Endothelial cell (in vitro differentiated cells): ENCODE data around the gene PARL. TPM values are rescaled to one million over a fixed set of nuclear protein-coding genes. Genes with fewer than 3 reads are reported as not detected.

Experiments
- DNase-seq: peaks from one replicate; pipeline ENCODE4 v3.0.0; 2021; ENCODE audit warnings: low spot score
- H3K27ac Mint-ChIP-seq: one replicate; pipeline ENCODE4 v1.8.0; 2021; ENCODE audit warnings: mixed read lengths, inconsistent platforms; ENCODE audit not compliant: unreplicated experiment
- H3K27me3 Mint-ChIP-seq: one replicate; pipeline ENCODE4 v1.8.0; 2021; ENCODE audit warnings: mild to moderate bottlenecking, moderate library complexity, mixed read lengths, inconsistent platforms; ENCODE audit not compliant: unreplicated experiment
- H3K36me3 Mint-ChIP-seq: one replicate; pipeline ENCODE4 v1.8.0; 2021; ENCODE audit warnings: mild to moderate bottlenecking, low read depth, mixed read lengths, inconsistent platforms; ENCODE audit not compliant: unreplicated experiment
- H3K4me1 Mint-ChIP-seq: one replicate; pipeline ENCODE4 v1.8.0; 2021; ENCODE audit warnings: mild to moderate bottlenecking, mixed read lengths, inconsistent platforms; ENCODE audit not compliant: unreplicated experiment
- H3K4me3 Mint-ChIP-seq: one replicate; pipeline ENCODE4 v1.8.0; 2021; ENCODE audit warnings: mild to moderate bottlenecking, mixed read lengths, inconsistent platforms; ENCODE audit not compliant: unreplicated experiment
- H3K9me3 Mint-ChIP-seq: one replicate; pipeline ENCODE4 v1.8.0; 2021; ENCODE audit warnings: mixed read lengths, inconsistent platforms; ENCODE audit not compliant: unreplicated experiment
- CTCF ChIP-seq: fragments of 200-600 bp; sonication (generic); IDR thresholded peaks from one replicate; pipeline ENCODE4 v1.5.0; 2021; ENCODE audit warnings: antibody characterized with exemption; ENCODE audit not compliant: unreplicated experiment
- microRNA-seq: library from miRNA; unstranded; fragments of <30 nt; microRNA quantifications from one replicate; pipeline ENCODE4, GENCODE V29; 2020; ENCODE audit not compliant: unreplicated experiment
- total RNA-seq: library from RNA; stranded (reverse); fragmentation: NEBNext Ultra II Directional; extraction: Animal tissue kit (Norgen Biotek cat#: 25700); gene quantifications from one replicate; pipeline ENCODE4 v1.2.1, GENCODE V29; 2021; ENCODE audit not compliant: unreplicated experiment

Gene PARL
- total RNA-seq, 1 donor from 2014 or later, result 62.9 TPM

GRCh38 chr3:183781246-183781645, 103.4 kb downstream of the PARL start:
- H3K27me3 Mint-ChIP-seq, result no peaks in the 10 kb centered on the region
- H3K36me3 Mint-ChIP-seq, result peaks cover 44% of the 10 kb centered on the region
- no peaks in the 10 kb centered on the region for H3K9me3 Mint-ChIP-seq
- H3K27ac Mint-ChIP-seq, result no peak overlapping the region
- DNase-seq, result no peak
- no peaks in the 10 kb centered on the region for H3K4me1 Mint-ChIP-seq
- no peak overlapping the region for H3K4me3 Mint-ChIP-seq
- TF ChIP-seq CTCF, result no peak

- TF ChIP-seq CTCF, result no peak
- Mint-ChIP-seq H3K4me1 (no peaks in the 10 kb centered on the region), H3K9me3 (no peaks in the 10 kb centered on the region), H3K4me3 (no peak overlapping the region), H3K36me3 (peaks cover 46% of the 10 kb centered on the region), H3K27me3 (no peaks in the 10 kb centered on the region), H3K27ac (no peak overlapping the region)
- no peak for DNase-seq
These were observed 104.7 kb downstream of the PARL start for GRCh38 chr3:183779896-183780465.

Small RNA genes lying within 50 kb of the gene (microRNA-seq; reads per million reads assigned to microRNA genes)
- not detected for gene MIR4448

Other genes starting within 250 kb of the PARL start
- 50.9 TPM for gene KLHL24, start 249.3 kb downstream of the PARL start, total RNA-seq
- gene YEATS2, start 187.1 kb downstream of the PARL start, total RNA-seq, result 65.1 TPM
- 0.90 TPM for gene MAP6D1, start 59.3 kb downstream of the PARL start, total RNA-seq
- gene ABCC5, start 133.0 kb upstream of the PARL start, total RNA-seq, result 45.9 TPM
- gene HTR3D, start 146.9 kb upstream of the PARL start, total RNA-seq, result not detected
- gene HTR3C, start 168.2 kb upstream of the PARL start, total RNA-seq, result not detected
- gene HTR3E, start 212.2 kb upstream of the PARL start, total RNA-seq, result not detected